Karpas-422 (cell line): ENCODE data around the gene FHOD3. TPM values are rescaled to one million over a fixed set of nuclear protein-coding genes. Genes with fewer than 3 reads are reported as not detected.

ENCODE experiments used
- DNase-seq: peaks from one replicate; pipeline ENCODE4 v3.0.0-alpha.2; 2015
- H2AFZ ChIP-seq: fragments of 200-600 bp; sonication (generic); 2 replicates; pipeline ENCODE4 v1.6.1; 2014; ENCODE audit warnings: antibody characterized with exemption, low read length, mixed read lengths
- H3K27ac ChIP-seq: fragments of 200-600 bp; sonication (generic); 2 replicates; pipeline ENCODE4 v1.5.1; 2014; ENCODE audit warnings: mild to moderate bottlenecking, low read length, moderate library complexity
- H3K27me3 ChIP-seq: fragments of 200-600 bp; sonication (generic); 2 replicates; pipeline ENCODE4 v1.6.1; 2014; ENCODE audit warnings: low read length, mixed read lengths
- H3K36me3 ChIP-seq: fragments of 200-600 bp; sonication (generic); 2 replicates; pipeline ENCODE4 v1.6.1; 2014; ENCODE audit warnings: low read length, mixed read lengths; ENCODE audit not compliant: insufficient read depth
- H3K4me1 ChIP-seq: fragments of 200-600 bp; sonication (generic); 2 replicates; pipeline ENCODE4 v1.6.1; 2014; ENCODE audit warnings: mild to moderate bottlenecking, low read length, mixed read lengths
- H3K4me2 ChIP-seq: fragments of 200-600 bp; sonication (generic); 2 replicates; pipeline ENCODE4 v1.6.1; 2014; ENCODE audit warnings: low read length, low read depth, mild to moderate bottlenecking; ENCODE audit not compliant: poor library complexity, severe bottlenecking
- H3K4me3 ChIP-seq: fragments of 200-600 bp; sonication (generic); 2 replicates; pipeline ENCODE4 v1.5.1; 2014; ENCODE audit warnings: mild to moderate bottlenecking, antibody characterized with exemption, low read length, mixed read lengths
- H3K79me2 ChIP-seq: fragments of 200-600 bp; sonication (generic); 2 replicates; pipeline ENCODE4 v1.6.1; 2014; ENCODE audit warnings: mild to moderate bottlenecking, low read length, mixed read lengths
- H3K9ac ChIP-seq: fragments of 200-600 bp; sonication (generic); 2 replicates; pipeline ENCODE4 v1.6.0; 2014; ENCODE audit warnings: low read length
- H3K9me2 ChIP-seq: fragments of 200-600 bp; sonication (generic), shearing (Covaris generic); replicated peaks from 2 replicates; pipeline ENCODE4 v1.6.0; 2014; ENCODE audit warnings: mild to moderate bottlenecking, low read length, moderate library complexity; ENCODE audit not compliant: insufficient read depth
- H3K9me3 ChIP-seq: fragments of 300-700, 200-600 bp; sonication (generic); 2 replicates; pipeline ENCODE4 v1.6.1; 2014; ENCODE audit warnings: low read length, mixed read lengths
- H4K20me1 ChIP-seq: fragments of 200-600 bp; sonication (generic); 2 replicates; pipeline ENCODE4 v1.6.1; 2014; ENCODE audit warnings: mild to moderate bottlenecking, antibody characterized with exemption, low read length, low read depth; ENCODE audit not compliant: insufficient read depth
- total RNA-seq: library from RNA; depleted of rRNA; stranded (reverse); fragments of >200 nt; shearing (Covaris generic); gene quantifications from 2 replicates; pipeline ENCODE4 v1.2.3, GENCODE V29; 2014; ENCODE audit warnings: low replicate concordance

The FHOD3 gene
- total RNA-seq, 1 experiment from 2014 or later, result 26.6 TPM

DNA sequence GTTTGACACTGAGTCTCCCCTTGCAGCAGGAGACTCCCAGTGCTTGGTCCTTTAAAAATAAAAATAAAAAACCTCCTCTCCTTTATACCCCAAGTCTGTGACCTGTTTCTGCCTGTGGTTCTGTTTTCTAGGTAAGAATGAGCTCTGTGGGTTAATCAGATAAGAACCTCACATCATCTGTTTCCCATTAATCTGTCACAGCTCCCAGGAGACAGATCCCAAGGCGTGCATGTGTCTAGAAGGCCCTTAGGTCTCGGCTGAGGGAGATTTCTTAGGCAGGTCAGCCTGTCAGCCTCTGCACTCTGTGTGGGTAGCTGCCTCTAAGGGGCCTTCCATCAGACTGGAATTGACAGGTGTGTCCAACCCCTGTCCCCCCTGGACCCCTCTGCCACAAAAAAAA is 80.7 kb downstream of the FHOD3 start:
- H3K27me3 ChIP-seq, result no peaks in the 10 kb centered on the region
- H3K27ac ChIP-seq, result no peak overlapping the region
- H4K20me1 ChIP-seq, result no peaks in the 10 kb centered on the region
- no peaks in the 10 kb centered on the region for H3K9me3 ChIP-seq
- no peak for DNase-seq
- no peaks in the 10 kb centered on the region for H3K4me1 ChIP-seq
- H2AFZ ChIP-seq, result no peak overlapping the region
- no peaks in the 10 kb centered on the region for H3K36me3 ChIP-seq
- H3K4me3 ChIP-seq, result no peak overlapping the region
- no peak overlapping the region for H3K9ac ChIP-seq
- H3K9me2 ChIP-seq, result no peaks in the 10 kb centered on the region
- no peaks in the 10 kb centered on the region for H3K79me2 ChIP-seq
- H3K4me2 ChIP-seq, result no peak overlapping the region

- no peak for DNase-seq
- Histone ChIP-seq H3K9me3 (no peaks in the 10 kb centered on the region), H2AFZ (no peak overlapping the region), H3K36me3 (no peaks in the 10 kb centered on the region), H3K9me2 (no peaks in the 10 kb centered on the region), H3K9ac (no peak overlapping the region), H3K27ac (no peak overlapping the region), H3K4me2 (no peak overlapping the region), H3K27me3 (no peaks in the 10 kb centered on the region), H3K79me2 (no peaks in the 10 kb centered on the region), H3K4me3 (no peak overlapping the region), H4K20me1 (no peaks in the 10 kb centered on the region), H3K4me1 (no peaks in the 10 kb centered on the region)
Observed at GRCh38 chr18:36379435-36379984, 82.0 kb downstream of the FHOD3 start.

GRCh38 chr18:36380173-36380827 is 82.8 kb downstream of the FHOD3 start:
- Histone ChIP-seq H3K27ac (no peak overlapping the region), H4K20me1 (no peaks in the 10 kb centered on the region), H3K4me1 (no peaks in the 10 kb centered on the region), H3K4me3 (no peak overlapping the region), H3K4me2 (no peak overlapping the region), H2AFZ (no peak overlapping the region), H3K36me3 (no peaks in the 10 kb centered on the region), H3K79me2 (no peaks in the 10 kb centered on the region), H3K9me2 (no peaks in the 10 kb centered on the region), H3K9me3 (no peaks in the 10 kb centered on the region), H3K9ac (no peak overlapping the region), H3K27me3 (no peaks in the 10 kb centered on the region)
- no peak for DNase-seq

- no peaks in the 10 kb centered on the region for H3K9me3 ChIP-seq
- no peaks in the 10 kb centered on the region for H3K79me2 ChIP-seq
- H3K27me3 ChIP-seq, result no peaks in the 10 kb centered on the region
- H3K4me1 ChIP-seq, result no peaks in the 10 kb centered on the region
- no peak for DNase-seq
- H4K20me1 ChIP-seq, result no peaks in the 10 kb centered on the region
- H3K9ac ChIP-seq, result no peak overlapping the region
- H3K36me3 ChIP-seq, result no peaks in the 10 kb centered on the region
- no peak overlapping the region for H2AFZ ChIP-seq
- H3K4me2 ChIP-seq, result no peak overlapping the region
- no peak overlapping the region for H3K4me3 ChIP-seq
- no peaks in the 10 kb centered on the region for H3K9me2 ChIP-seq
- no peak overlapping the region for H3K27ac ChIP-seq
Observed at GRCh38 chr18:36381075-36381474, 83.6 kb downstream of the FHOD3 start.

GRCh38 chr18:36382854-36383253 is 85.3 kb downstream of the FHOD3 start:
- DNase-seq, result no peak
- Histone ChIP-seq H2AFZ (no peak overlapping the region), H3K9me3 (no peaks in the 10 kb centered on the region), H4K20me1 (no peaks in the 10 kb centered on the region), H3K27ac (no peak overlapping the region), H3K9ac (no peak overlapping the region), H3K36me3 (no peaks in the 10 kb centered on the region), H3K4me2 (no peak overlapping the region), H3K79me2 (no peaks in the 10 kb centered on the region), H3K9me2 (no peaks in the 10 kb centered on the region), H3K4me3 (no peak overlapping the region), H3K27me3 (no peaks in the 10 kb centered on the region), H3K4me1 (no peaks in the 10 kb centered on the region)

DNA sequence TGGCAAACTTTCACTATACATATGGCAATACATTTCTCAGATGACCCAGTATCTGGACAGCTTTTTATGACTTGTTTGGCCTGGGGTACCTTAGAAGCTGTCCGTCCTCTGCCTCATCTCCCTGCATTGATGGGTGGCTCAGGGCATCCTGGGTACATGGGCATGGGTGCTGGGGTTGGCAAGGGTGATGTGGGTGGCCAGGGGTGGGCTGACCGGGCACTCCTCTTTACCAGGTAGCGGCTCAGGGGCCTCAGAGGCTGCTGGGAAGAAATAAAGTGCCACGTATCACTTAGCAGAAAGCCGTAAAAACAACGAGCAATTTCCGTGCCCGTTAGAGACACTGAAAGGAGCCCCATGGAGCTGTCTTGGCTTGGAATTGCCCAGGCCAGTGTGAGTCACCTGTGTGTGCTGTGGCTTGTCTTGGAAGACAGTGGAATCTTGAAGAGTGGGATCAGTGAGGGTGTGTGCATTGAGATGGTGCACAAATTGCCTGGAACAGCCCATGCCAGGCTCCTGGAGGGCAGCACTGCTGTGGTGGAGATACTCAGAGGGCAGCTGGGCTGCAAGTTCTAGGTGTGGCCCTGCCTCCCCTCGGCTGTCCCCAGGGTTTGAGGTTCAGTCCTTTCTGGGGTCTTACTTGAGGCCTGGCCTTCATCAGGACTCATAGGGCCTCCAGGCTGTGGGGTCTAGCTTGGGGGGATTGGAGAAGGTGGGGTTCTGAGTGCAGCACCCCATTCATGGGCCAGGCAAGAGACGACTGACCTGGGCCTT is 88.8 kb downstream of the FHOD3 start:
- Histone ChIP-seq H3K4me1 (no peaks in the 10 kb centered on the region), H4K20me1 (no peaks in the 10 kb centered on the region), H3K9ac (no peak overlapping the region), H3K79me2 (no peaks in the 10 kb centered on the region), H3K27ac (no peak overlapping the region), H3K36me3 (no peaks in the 10 kb centered on the region), H3K9me3 (no peaks in the 10 kb centered on the region), H3K27me3 (no peaks in the 10 kb centered on the region), H2AFZ (no peak overlapping the region), H3K4me2 (no peak overlapping the region), H3K4me3 (no peak overlapping the region), H3K9me2 (no peaks in the 10 kb centered on the region)
- DNase-seq, result no peak

GRCh38 chr18:36387310-36387709 is 89.8 kb downstream of the FHOD3 start:
- no peaks in the 10 kb centered on the region for H3K27me3 ChIP-seq
- no peaks in the 10 kb centered on the region for H4K20me1 ChIP-seq
- no peaks in the 10 kb centered on the region for H3K79me2 ChIP-seq
- H2AFZ ChIP-seq, result no peak overlapping the region
- H3K4me1 ChIP-seq, result no peaks in the 10 kb centered on the region
- no peak overlapping the region for H3K4me3 ChIP-seq
- no peaks in the 10 kb centered on the region for H3K9me2 ChIP-seq
- H3K9ac ChIP-seq, result no peak overlapping the region
- DNase-seq, result no peak
- H3K9me3 ChIP-seq, result no peaks in the 10 kb centered on the region
- H3K4me2 ChIP-seq, result no peak overlapping the region
- H3K27ac ChIP-seq, result no peak overlapping the region
- H3K36me3 ChIP-seq, result no peaks in the 10 kb centered on the region

DNA sequence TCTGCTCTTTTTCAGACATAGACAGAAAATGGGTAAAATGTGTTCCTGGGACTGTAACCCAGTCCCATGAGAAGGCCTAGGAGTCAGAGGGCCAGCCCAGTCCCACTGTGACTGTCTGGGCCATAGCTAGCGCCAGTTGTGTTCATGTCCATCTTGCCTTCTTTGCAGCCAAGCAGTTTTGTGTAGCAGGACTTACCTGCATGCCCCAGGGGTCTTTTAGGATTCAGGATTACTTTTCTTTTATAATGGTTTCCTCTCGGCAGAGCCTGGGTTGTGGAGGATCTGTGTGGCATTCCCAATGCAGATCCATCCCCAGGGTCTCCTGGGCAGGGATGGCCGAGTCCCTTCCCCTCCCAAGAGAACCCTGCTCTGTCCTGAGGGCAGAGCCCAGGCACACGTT is 90.8 kb downstream of the FHOD3 start:
- Histone ChIP-seq H4K20me1 (no peaks in the 10 kb centered on the region), H3K4me1 (no peaks in the 10 kb centered on the region)

More for the DNA sequence above, 90.8 kb downstream of the FHOD3 start:
- Histone ChIP-seq H3K4me2 (no peak overlapping the region), H3K27me3 (no peaks in the 10 kb centered on the region), H3K79me2 (no peaks in the 10 kb centered on the region), H3K9me2 (no peaks in the 10 kb centered on the region), H3K27ac (no peak overlapping the region), H3K9ac (no peak overlapping the region), H3K4me3 (no peak overlapping the region), H3K36me3 (no peaks in the 10 kb centered on the region), H2AFZ (no peak overlapping the region), H3K9me3 (no peaks in the 10 kb centered on the region)
- DNase-seq, result no peak
